NAMALWA (cell line): ENCODE results near the gene FAM200A.
A peak's percentile ranks its signal among the peaks of the same experiment; 100 is the strongest.
"Not testable (repeated sequence)": the region's sequence is repeated elsewhere in the genome, so short reads cannot be mapped to it uniquely, and the experiment has no call there.

Experiments
- DNase-seq: peaks from one replicate; pipeline ENCODE4 v3.0.0-alpha.2; 2015; ENCODE audit warnings: low spot score

The FAM200A gene

DNA sequence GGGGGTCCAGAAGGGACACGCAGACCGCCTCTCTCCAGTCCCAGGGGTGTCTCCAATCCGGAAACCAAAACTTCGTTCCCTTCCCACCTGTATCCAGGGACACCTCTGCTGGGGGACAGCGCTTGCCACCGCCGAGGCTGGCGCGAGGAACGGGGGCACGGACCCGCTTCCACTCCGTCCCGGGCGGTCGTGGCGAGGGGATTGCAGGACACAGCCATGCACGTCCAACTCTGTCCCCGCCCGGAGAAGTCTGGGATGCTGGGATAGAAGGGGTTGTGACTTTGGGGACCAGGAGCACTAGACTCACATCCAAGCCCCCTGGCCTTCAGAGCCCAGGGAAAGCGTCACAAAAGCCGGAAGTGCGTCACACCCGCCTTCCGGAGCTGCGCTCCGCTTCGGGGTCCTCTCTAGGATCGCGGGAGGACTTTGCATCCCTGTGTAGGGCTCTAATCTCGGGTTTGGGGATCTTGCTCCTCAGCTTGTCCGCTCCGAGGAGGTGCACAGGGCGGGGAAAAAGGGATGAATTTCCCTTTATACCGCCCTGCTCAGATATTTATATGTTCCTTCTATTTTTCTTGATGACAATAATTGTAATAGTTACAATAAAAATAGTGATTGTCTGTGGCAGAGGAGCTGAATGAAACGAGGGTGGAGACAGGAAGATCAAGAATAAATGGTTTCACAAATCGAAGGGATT, at the start of gene FAM200A:
Gene FAM200A (minus strand): TSS at position 348 of the 697 bp plus-strand sequence. CDS start 3,707 bp downstream, outside the sequence.
- DNase-seq, result peak; percentile 95

- DNase-seq, result no peak
Measured at GRCh38 chr7:99599836-99600235, 47.9 kb upstream of the FAM200A start.

DNA sequence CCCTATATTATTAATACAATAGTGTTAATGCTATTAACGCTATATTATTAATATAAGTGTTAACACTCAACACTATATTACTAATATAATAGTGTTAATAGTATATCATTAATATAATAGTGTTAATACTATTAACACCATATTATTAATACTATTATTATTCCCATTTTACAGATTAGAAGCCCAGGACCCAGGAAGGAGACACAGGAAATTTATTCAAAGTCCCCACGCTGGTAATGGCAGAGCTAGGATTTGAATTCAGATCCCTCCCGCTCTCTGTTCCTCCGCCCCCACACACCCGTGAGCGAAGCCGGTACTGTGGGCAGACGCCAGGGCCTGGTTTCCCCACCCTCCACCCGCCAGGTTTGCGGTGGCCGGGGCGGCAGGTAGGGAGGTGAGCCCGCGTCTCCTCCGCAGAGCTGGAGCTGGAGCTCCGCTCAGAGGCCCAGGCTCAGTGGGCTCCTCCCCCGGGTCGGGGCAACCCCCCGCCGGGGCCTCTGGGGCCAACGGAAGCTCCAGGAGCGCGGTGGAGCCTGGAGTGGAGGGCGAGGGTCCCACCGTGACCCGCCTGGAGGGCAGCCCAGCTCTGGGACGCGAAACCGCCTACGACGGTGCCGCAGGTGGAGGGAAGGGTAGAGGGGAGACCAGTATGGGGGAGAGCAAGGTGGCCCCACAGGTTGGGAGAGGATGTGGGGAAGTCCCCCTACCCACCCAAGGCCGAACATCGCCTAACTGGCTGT, 46.0 kb upstream of the FAM200A start, which contains the start of gene TMEM225B:
Gene TMEM225B (plus strand): TSS at position 506 of the 740 bp plus-strand sequence. CDS start 6,122 bp downstream, outside the sequence.
- DNase-seq, result no peak

- no peak for DNase-seq
Measured at GRCh38 chr7:99596408-99596955, 44.6 kb upstream of the FAM200A start.

- DNase-seq, result no peak
Measured at GRCh38 chr7:99594948-99595745, 43.2 kb upstream of the FAM200A start.

- DNase-seq, result no peak
Measured at GRCh38 chr7:99588868-99589267, 37.0 kb upstream of the FAM200A start.

GRCh38 chr7:99580778-99581332, 28.9 kb upstream of the FAM200A start:
- DNase-seq, result not testable (repeated sequence)

DNA sequence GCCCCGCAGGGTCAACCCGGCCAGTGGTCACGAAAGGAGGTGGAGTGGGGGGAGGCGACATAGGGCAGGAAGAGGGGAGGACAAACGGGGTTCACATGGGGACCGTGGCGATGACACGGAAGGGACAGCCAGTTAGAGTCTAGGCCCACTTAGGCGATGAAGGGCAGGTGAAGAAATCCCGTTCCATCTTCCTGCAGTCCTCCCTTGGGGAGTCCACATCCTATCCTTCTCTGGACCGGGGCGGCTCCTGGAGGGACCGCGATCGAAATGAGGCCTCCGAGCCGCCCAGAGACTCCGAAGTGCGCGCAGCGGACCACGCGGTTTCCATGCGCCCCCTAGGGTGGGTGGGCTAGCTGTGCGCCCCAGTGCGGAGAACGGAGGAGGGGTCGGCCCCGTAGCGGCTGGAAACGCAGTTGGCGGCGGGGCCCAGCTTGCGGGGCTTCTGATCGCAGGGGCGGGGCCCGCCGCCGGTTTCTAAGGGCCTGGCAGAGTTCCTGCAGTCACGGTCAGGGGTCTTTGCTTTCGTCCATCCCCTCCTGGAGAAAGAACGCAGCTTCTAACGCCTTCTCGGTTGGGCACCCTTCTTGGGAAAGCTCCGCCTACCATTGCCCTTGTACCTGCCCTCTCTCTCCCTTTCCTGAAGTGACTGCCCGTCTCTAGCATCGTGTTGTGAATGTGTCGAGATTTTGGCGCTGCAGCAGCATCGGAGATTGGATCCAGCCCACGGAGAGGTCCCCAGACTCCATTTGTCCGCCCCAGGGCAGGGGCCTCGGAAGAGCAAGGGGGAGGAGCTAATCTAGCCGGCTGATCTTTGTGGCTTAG, 28.3 kb upstream of the FAM200A start:
- DNase-seq, result no peak

GRCh38 chr7:99579281-99579955, 27.5 kb upstream of the FAM200A start:
- DNase-seq, result no peak

GRCh38 chr7:99576251-99576650, 24.3 kb upstream of the FAM200A start:
- no peak for DNase-seq

GRCh38 chr7:99573257-99573656, 21.3 kb upstream of the FAM200A start:
- DNase-seq, result no peak

GRCh38 chr7:99571768-99572167, 19.9 kb upstream of the FAM200A start:
- DNase-seq, result no peak

DNA sequence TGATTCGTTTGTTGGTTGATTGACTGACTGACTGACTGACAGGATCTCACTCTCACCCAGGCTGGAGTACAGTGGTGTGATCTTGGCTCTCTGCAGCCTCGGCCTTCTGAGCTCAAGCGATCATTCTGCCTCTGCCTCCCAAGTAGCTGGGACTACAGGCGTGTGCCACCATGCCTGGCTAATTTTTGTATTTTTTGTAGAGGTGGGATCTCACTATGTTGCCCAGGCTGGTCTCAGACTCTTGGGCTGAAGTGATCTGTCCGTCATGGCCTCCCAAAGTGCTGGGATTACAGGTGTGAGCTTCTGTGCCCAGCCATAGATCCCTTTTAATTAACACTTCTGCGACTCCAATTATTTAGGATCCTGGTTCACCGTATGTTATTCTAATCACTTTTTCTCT, 16.9 kb upstream of the FAM200A start:
- DNase-seq, result not testable (repeated sequence)

DNA sequence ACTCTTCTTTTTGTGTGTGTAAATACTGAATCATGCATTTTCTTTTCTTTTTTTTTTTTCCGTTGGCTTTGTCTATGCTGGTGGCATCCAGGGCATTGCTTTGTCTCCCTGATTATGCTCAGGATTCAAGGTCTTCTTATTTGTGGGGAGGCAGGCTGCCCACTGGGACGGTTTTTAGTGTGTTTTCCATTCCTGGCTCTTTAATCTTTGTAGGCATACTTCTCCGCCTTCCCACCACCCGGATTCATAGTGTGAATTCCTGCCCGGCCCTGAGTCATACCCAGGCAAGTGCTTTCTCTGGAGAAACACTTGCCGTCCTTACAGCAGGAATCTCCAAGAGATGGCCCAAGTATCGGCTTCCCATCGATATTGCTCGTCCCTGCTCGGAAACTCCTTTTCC, 11.7 kb upstream of the FAM200A start:
- DNase-seq, result no peak

DNA sequence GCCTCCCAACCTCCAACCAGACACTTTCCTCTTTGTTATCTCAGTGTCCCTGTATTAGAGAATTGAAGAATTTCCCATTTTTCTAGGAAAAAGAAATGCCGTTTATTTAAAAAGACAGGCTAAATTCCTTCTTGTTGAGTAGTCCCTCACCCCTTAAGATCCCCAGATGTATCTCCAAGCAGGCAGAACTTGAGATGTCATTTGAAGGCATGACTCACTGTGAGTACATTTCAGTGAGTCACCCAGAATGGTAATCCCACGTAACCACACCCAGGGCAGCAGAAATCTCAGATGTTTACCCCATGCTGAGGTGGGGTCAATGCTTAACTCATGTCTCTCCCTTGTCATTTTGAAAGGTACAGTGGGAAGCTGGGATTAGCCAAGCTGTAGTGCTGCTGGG, 10.9 kb upstream of the FAM200A start:
- no peak for DNase-seq

- DNase-seq, result no peak
Measured at GRCh38 chr7:99562114-99562784, 10.3 kb upstream of the FAM200A start.

DNA sequence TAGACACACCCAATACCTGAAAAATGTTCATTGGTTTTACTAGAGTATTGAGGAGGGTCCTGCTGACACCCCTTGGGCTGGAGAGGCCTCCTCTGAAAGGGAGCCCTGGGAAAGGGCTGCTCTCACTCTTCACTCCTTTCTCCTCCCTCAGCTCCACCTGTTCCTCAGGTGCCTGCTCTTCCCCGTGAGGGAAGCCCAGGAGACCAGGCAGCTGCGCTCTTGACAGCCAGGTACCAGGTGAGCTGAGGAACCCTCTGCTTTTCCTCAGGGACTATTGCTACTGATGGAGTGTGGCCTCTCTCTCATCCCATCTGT, 9.8 kb upstream of the FAM200A start:
- no peak for DNase-seq

DNA sequence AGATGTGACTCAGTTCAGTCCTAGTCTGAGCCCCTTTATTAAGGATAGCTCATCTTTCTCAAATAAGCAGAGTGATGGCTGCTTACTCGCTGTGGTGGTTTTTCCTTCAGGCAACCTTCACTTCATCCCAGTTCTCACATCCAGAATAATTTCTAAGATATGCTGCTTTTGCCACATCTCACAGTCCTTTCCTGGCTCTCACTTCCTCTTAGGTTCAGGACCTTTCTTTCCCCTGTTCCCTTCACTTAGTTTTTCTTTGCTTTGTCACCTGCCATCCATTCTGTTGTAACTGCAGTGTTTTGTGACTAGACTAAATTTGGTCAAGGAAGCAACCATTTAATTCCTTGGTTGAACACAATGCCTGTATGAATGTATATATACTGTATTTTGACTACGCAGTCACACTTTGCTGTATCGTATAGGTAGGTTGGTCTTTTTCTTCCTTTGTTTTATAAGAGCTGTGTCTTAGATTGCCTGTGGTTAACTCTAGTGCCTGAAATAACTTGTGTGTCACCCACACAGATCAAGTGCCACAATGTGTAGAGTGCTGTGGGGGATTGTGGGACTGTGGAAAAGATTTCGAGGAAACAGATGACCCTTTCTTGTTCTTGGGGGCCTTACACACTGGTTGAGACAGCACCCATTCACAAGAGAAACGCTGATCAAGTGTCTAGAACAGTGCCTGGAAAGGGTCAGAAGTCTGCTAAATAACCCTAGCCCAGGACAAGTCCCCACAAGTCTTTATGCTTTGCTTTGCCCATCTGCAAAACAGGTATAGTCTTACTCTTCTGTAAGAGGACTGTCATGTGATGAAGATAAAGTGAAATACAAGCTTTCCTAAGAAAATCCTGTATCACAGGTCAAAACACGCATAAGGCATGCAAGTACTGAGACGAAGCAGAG, 9.2 kb upstream of the FAM200A start:
- DNase-seq, result no peak
